Stimulated activated CD8-positive, alpha-beta memory T cell treated with anti-CD3 and anti-CD28 coated beads, Interleukin-12 subunit alpha, Interleukin-12 subunit beta, amount 100 ng/mL, for 1 hour (primary cell): Measurements from ENCODE around the gene MGAT2.
"Not testable (repeated sequence)": the region's sequence is repeated elsewhere in the genome, so short reads cannot be mapped to it uniquely, and the experiment has no call there.

Experiments
- DNase-seq: peaks from one replicate; pipeline ENCODE4 v3.0.0-alpha.2; 2020; ENCODE audit warnings: low read depth

MGAT2 gene

GRCh38 chr14:49657500-49657899 is 36.9 kb downstream of the MGAT2 start:
- not testable (repeated sequence) for DNase-seq

- no peak for DNase-seq
Observed at GRCh38 chr14:49659526-49660455, 39.2 kb downstream of the MGAT2 start.

- DNase-seq: no peak
Observed at GRCh38 chr14:49670475-49670874, 49.9 kb downstream of the MGAT2 start.
